Kidney (tissue), 14 donors: ENCODE data around the gene SLC39A10. TPM values are rescaled to one million over a fixed set of nuclear protein-coding genes. Genes with fewer than 3 reads are reported as not detected.

ENCODE experiments used
- DNase-seq, 5 donors: peaks; one replicate each; pipeline ENCODE4 v3.0.0-alpha.2; 2013 to 2020
- FAIRE-seq: peaks from 2 replicates; lab custom pipeline; 2012; peaks lifted over from hg19 to GRCh38; lab: Jason Lieb, UNC
- H3K27ac ChIP-seq, 2 donors: one replicate each; pipeline ENCODE4 v1.7.0; 2013; ENCODE audit warnings: low read depth in 2 of 2, low read length in 2 of 2, inconsistent platforms in 1 of 2
- H3K27me3 ChIP-seq: one replicate; pipeline ENCODE4 v1.7.1; 2013; ENCODE audit warnings: low read length, inconsistent platforms; ENCODE audit not compliant: control insufficient read depth, insufficient read depth
- H3K36me3 ChIP-seq, 3 donors: one replicate each; pipeline versions ENCODE4 v1.7.0 to v1.7.1; 2013; ENCODE audit warnings: low read length in 3 of 3, control low read depth in 1 of 3, inconsistent platforms in 1 of 3; ENCODE audit not compliant: insufficient read depth in 3 of 3, control insufficient read depth in 2 of 3
- H3K4me1 ChIP-seq, 3 donors: one replicate each; pipeline versions ENCODE4 v1.7.0 to v1.7.1; 2013; ENCODE audit warnings: low read length in 3 of 3, inconsistent platforms in 1 of 3, low read depth in 1 of 3; ENCODE audit not compliant: control insufficient read depth in 2 of 3, insufficient read depth in 2 of 3
- H3K4me3 ChIP-seq, 3 donors: one replicate each; pipeline versions ENCODE4 v1.7.0 to v1.8.1; 2013; ENCODE audit warnings: low read length in 3 of 3, control low read depth in 1 of 3, inconsistent platforms in 1 of 3
- H3K9ac ChIP-seq, 3 donors: one replicate each; pipeline versions ENCODE4 v1.7.0 to v1.7.1; 2013; ENCODE audit warnings: low read length in 3 of 3, control low read depth in 1 of 3, inconsistent platforms in 1 of 3
- H3K9me3 ChIP-seq, 3 donors: one replicate each; pipeline versions ENCODE4 v1.7.0 to v1.7.1; 2013; ENCODE audit warnings: low read length in 3 of 3, control low read depth in 1 of 3, inconsistent platforms in 1 of 3; ENCODE audit not compliant: control insufficient read depth in 2 of 3, insufficient read depth in 1 of 3
- intact Hi-C: fragments of 100-400 bp; cut with DNase I; formaldehyde crosslinking; loops from one replicate; pipeline ENCODE4 v1.11.1; 2022
- polyA plus RNA-seq: library from polyadenylated mRNA; stranded (reverse); fragments of 350-450 nt; fragmentation: Illumina TruSeq; extraction: RNeasy Lipid Tissue Mini Kit (QIAGEN cat#74804); gene quantifications from one replicate; pipeline ENCODE4 v1.2.3, GENCODE V29; 2014; ENCODE audit warnings: low read depth, low replicate concordance; ENCODE audit not compliant: insufficient read depth
- total RNA-seq: library from RNA; stranded (reverse); fragmentation: NEBNext Ultra II Directional; extraction: Animal tissue kit (Norgen Biotek cat#: 25700); gene quantifications from one replicate; pipeline ENCODE4 v1.2.1, GENCODE V29; 2021
- TF ChIP-seq, protein P1 (sequence below): IDR thresholded peaks from 3 replicates; pipeline ENCODE4 v1.5.1; 2012; ENCODE audit warnings: mild to moderate bottlenecking, moderate library complexity, borderline replicate concordance; ENCODE audit not compliant: insufficient read depth; ENCODE audit errors: extremely low read depth
- donor health status: control.
- donor health status: control.
- donor health status: control.
- donor health status: control.
- donor health status: control.
- donor health status: DM: yes; HTN: yes; CAD: no.
- donor health status: Normal renal cell carcinoma (clear cell type).

The SLC39A10 gene
- total and polyA plus RNA-seq, 2 donors from 2014 or later, result 5.4 to 36.7 TPM

DNA sequence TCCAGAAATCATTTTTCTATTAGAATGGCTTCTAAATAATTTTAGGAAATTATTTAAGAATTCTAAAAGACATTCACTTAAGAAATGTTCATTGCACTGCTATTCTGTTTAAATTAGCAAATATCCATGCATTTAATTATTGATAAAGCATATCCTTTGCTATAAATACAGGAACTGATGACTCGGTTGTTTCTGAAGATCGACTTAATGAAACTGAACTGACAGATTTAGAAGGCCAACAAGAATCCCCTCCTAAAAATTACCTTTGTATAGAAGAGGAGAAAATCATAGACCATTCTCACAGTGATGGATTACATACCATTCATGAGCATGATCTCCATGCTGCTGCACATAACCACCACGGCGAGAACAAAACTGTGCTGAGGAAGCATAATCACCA, 59.4 kb downstream of the SLC39A10 start:
- FAIRE-seq (no peak), DNase-seq (no peak)
- H3K27me3 ChIP-seq, result no peaks in the 10 kb centered on the region
- H3K36me3 ChIP-seq, result peaks cover 3 to 9% (median 5%) of the 10 kb centered on the region in 3 donors
- no peaks in the 10 kb centered on the region for H3K9me3 ChIP-seq
- TF ChIP-seq, protein P1, sequence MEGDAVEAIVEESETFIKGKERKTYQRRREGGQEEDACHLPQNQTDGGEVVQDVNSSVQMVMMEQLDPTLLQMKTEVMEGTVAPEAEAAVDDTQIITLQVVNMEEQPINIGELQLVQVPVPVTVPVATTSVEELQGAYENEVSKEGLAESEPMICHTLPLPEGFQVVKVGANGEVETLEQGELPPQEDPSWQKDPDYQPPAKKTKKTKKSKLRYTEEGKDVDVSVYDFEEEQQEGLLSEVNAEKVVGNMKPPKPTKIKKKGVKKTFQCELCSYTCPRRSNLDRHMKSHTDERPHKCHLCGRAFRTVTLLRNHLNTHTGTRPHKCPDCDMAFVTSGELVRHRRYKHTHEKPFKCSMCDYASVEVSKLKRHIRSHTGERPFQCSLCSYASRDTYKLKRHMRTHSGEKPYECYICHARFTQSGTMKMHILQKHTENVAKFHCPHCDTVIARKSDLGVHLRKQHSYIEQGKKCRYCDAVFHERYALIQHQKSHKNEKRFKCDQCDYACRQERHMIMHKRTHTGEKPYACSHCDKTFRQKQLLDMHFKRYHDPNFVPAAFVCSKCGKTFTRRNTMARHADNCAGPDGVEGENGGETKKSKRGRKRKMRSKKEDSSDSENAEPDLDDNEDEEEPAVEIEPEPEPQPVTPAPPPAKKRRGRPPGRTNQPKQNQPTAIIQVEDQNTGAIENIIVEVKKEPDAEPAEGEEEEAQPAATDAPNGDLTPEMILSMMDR, result no peak
- no peak overlapping the region for H3K9ac ChIP-seq
- intact Hi-C loops, result no loop called here
- H3K27ac ChIP-seq, result no peak overlapping the region
- H3K4me3 ChIP-seq, result no peak overlapping the region
- H3K4me1 ChIP-seq, result no peaks in the 10 kb centered on the region

DNA sequence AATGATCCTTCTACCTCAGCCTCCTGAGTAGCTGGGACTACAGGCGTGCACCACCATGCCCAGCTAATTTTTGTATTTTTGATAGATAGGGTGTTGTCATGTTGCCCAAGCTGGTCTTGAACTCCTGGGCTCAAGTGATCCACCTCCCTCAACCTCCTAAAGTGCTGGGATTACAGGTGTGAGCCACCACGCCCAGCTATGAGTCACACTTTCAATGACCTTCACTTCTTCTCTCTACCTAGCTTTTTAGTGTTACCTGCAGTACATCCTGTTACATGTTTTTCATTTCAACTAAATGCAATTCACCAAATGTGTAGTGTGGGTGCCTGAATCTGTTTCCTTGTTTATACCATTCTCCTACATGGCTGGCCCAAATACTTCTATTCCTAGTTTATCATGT, 64.0 kb downstream of the SLC39A10 start:
- intact Hi-C loops, result no loop called here
- TF ChIP-seq, protein P1, result no peak

DNA sequence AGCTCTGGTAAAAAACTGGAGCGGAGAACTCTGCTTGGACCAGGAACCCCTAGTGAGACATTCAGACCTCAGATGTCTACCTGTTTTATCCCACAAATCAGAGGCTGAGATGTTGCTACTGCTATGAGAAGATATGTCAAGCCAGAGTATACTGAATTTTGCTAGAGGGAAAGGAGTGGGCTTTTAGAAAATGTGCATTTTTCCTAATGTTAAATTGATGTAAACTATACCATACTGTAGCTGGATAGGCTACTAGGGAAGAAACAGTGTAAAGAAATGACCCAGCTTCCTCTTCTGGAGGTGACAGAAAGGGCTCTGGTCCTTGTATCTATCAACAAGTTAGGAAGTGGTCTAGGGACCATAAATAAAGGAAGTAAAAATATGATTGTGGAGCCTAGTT, 65.0 kb downstream of the SLC39A10 start:
- intact Hi-C loops, result no loop called here

More for the DNA sequence above, 64.0 kb downstream of the SLC39A10 start:
- Histone ChIP-seq H3K9me3 (no peaks in the 10 kb centered on the region), H3K9ac (no peak overlapping the region), H3K4me1 (no peaks in the 10 kb centered on the region), H3K36me3 (peaks cover 3 to 9% (median 5%) of the 10 kb centered on the region in 3 donors), H3K27ac (no peak overlapping the region), H3K27me3 (no peaks in the 10 kb centered on the region), H3K4me3 (no peak overlapping the region)
- DNase-seq (no peak), FAIRE-seq (no peak)

More for the DNA sequence above, 65.0 kb downstream of the SLC39A10 start:
- TF ChIP-seq, protein P1, result no peak
- peaks cover 0 to 4% (median 2%) of the 10 kb centered on the region in 3 donors for H3K36me3 ChIP-seq
- H3K9ac ChIP-seq, result no peak overlapping the region
- DNase-seq (no peak), FAIRE-seq (no peak)
- no peaks in the 10 kb centered on the region for H3K9me3 ChIP-seq
- no peaks in the 10 kb centered on the region for H3K27me3 ChIP-seq
- H3K27ac ChIP-seq, result no peak overlapping the region
- H3K4me3 ChIP-seq, result no peak overlapping the region
- H3K4me1 ChIP-seq, result no peaks in the 10 kb centered on the region
